ENCODE data around the gene PPARD. TPM values are rescaled to one million over a fixed set of nuclear protein-coding genes. Genes with fewer than 3 reads are reported as not detected.

The PPARD gene
- total and polyA plus RNA-seq, 2 of the 13 experiments (the other 11 are each of a cell fraction or from before 2014, with no cell fraction given) = 6.1 to 13.3 TPM

DNA sequence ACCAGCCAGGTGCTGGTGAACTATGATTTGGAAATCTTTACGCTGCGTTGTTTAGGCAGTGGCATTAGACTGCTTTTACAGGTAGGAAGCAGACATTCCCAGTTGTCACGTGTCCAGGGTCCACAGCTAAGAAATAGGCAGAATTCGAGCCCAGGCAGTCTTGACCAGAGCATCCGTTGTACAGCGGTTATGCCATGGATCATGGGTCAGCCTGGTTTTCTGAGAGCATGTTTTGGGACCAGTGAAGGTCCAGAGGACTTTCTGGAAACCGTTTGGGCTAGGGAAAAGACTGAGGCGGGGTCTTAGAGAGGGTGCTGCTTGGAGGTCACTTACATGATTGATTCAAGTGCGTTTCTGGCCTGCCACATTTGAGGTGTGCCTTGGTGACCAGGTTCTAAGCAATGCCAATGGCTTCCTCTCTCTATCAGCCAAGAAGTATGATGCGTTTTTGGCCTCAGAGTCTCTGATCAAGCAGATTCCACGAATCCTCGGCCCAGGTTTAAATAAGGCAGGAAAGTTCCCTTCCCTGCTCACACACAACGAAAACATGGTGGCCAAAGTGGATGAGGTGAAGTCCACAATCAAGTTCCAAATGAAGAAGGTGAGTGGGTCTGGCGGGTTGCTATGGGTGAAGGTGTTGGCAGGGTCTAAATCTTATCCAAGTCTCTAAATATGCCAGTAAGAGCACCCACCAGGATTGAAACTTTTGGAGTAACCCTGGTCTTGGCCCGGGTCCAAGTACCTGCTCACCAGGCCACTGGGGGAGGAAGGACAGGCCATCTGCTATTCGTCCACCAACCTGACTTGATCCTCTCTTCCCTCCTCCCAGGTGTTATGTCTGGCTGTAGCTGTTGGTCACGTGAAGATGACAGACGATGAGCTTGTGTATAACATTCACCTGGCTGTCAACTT lies 127.6 kb downstream of the PPARD start (continued):
- peak; percentile 26; the same call in 1 of the 2 replicates for TF ChIP-seq HBP1 (CRISPR knock-in tag; IDR thresholded peaks at IDR 0.05; ENCODE audit: low read depth)
- TF ChIP-seq PREB (CRISPR knock-in tag; IDR thresholded peaks at IDR 0.05) = 0 out of 2 replicates have a peak, but pooled peaks have one; percentile 47
- TF ChIP-seq SNAPC5 (CRISPR knock-in tag; IDR thresholded peaks at IDR 0.05; ENCODE audit: borderline replicate concordance) = 0 out of 2 replicates have a peak, but pooled peaks have one; percentile 38
- TF ChIP-seq, protein P1, sequence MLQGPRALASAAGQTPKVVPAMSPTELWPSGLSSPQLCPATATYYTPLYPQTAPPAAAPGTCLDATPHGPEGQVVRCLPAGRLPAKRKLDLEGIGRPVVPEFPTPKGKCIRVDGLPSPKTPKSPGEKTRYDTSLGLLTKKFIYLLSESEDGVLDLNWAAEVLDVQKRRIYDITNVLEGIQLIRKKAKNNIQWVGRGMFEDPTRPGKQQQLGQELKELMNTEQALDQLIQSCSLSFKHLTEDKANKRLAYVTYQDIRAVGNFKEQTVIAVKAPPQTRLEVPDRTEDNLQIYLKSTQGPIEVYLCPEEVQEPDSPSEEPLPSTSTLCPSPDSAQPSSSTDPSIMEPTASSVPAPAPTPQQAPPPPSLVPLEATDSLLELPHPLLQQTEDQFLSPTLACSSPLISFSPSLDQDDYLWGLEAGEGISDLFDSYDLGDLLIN (CRISPR knock-in tag; IDR thresholded peaks at IDR 0.05; ENCODE audit: borderline replicate concordance) = 0 out of 2 replicates have a peak, but pooled peaks have one; percentile 23
- peak; percentile 54; the same call in 1 of the 2 replicates for TF ChIP-seq RBFOX2 (IDR thresholded peaks at IDR 0.05; ENCODE audit: low read depth, low read length)
- peak in 1 of 2 experiments; percentile 59; a peak in 2 of 4 replicates for TF ChIP-seq POLR2A (IDR thresholded peaks at IDR 0.05; ENCODE audit: insufficient read depth in 1 of 2, low read depth in 2 of 2, low read length in 2 of 2)

All from HepG2 (cell line).